ENCODE measurements around the gene FIGN. TPM values are rescaled to one million over a fixed set of nuclear protein-coding genes. Genes with fewer than 3 reads are reported as not detected.
A peak's percentile ranks its signal among the peaks of the same experiment; 100 is the strongest.

Gene FIGN
- total RNA-seq, 1 donor from 2014 or later = 12.1 TPM

DNA sequence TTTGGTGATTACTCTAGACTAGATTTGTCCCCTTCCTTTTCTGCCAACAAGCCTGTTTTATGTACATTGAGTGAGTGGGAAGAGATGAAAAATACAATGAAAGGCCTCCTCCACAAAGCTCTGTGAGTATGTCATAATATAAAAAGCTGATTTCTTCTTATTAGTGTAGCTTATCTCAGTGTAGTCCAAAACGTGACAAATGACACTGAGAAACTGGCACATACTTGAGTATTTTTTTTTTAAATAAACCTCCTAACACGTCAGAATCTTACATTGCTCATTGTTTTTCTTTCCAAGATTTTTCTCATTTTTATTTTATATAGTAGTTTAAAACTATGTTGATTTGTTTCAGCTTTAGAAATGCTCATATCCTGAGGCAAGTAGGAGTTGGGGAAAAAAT lies 17.9 kb upstream of the FIGN start:
- no peak for TF ChIP-seq CTCF (IDR thresholded peaks at IDR 0.05)
- H3K36me3 Mint-ChIP-seq (ENCODE audit: low read depth) = no peaks in the 10 kb centered on the region
- H3K27ac Mint-ChIP-seq (ENCODE audit: unreplicated experiment) = peak overlapping the region; percentile 91
- no peak overlapping the region for H3K4me3 Mint-ChIP-seq (ENCODE audit: unreplicated experiment)
- no peak for DNase-seq (ENCODE audit: low spot score)
- no peaks in the 10 kb centered on the region for H3K27me3 Mint-ChIP-seq (ENCODE audit: low read depth)
- no peaks in the 10 kb centered on the region for H3K9me3 Mint-ChIP-seq (ENCODE audit: low read depth)
- peaks cover 35% of the 10 kb centered on the region for H3K4me1 Mint-ChIP-seq (ENCODE audit: low read depth)

GRCh38 chr2:163752267-163752666 lies 16.5 kb upstream of the FIGN start:
- no peak overlapping the region for H3K4me3 Mint-ChIP-seq (ENCODE audit: unreplicated experiment)

GRCh38 chr2:163751696-163752095 lies 15.9 kb upstream of the FIGN start:
- Mint-ChIP-seq H3K27ac (ENCODE audit: unreplicated experiment) (no peak overlapping the region), H3K4me1 (ENCODE audit: low read depth) (peaks cover 35% of the 10 kb centered on the region), H3K9me3 (ENCODE audit: low read depth) (no peaks in the 10 kb centered on the region), H3K36me3 (ENCODE audit: low read depth) (no peaks in the 10 kb centered on the region), H3K27me3 (ENCODE audit: low read depth) (no peaks in the 10 kb centered on the region), H3K4me3 (ENCODE audit: unreplicated experiment) (no peak overlapping the region)
- no peak for DNase-seq (ENCODE audit: low spot score)
- no peak for TF ChIP-seq CTCF (IDR thresholded peaks at IDR 0.05)

More at GRCh38 chr2:163752267-163752666, 16.5 kb upstream of the FIGN start:
- Mint-ChIP-seq H3K9me3 (ENCODE audit: low read depth) (no peaks in the 10 kb centered on the region), H3K27me3 (ENCODE audit: low read depth) (no peaks in the 10 kb centered on the region), H3K36me3 (ENCODE audit: low read depth) (no peaks in the 10 kb centered on the region), H3K4me1 (ENCODE audit: low read depth) (peaks cover 35% of the 10 kb centered on the region), H3K27ac (ENCODE audit: unreplicated experiment) (peak overlapping the region; percentile 10)
- TF ChIP-seq CTCF (IDR thresholded peaks at IDR 0.05) = no peak
- DNase-seq (ENCODE audit: low spot score) = no peak

DNA sequence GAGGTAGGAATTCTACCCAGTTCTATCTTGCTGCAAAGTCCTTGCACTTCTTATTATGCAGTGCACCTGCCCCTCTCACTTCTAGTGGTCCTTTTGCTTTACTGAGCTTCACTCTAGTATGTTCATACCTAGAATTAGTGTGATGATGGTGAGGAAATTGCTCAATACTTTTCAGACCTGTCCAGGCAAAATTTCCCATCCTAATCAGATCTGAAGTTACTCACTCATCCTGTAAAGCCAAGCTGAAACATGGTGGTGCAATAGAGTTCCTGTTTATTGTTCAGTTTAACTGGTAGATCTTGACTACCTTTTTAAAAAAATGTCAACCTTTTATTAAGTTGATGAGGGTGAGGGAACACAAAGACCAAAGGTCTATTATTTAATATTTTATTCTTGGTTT lies 12.6 kb upstream of the FIGN start:
- no peak for DNase-seq (ENCODE audit: low spot score)
- Mint-ChIP-seq H3K27ac (ENCODE audit: unreplicated experiment) (no peak overlapping the region), H3K27me3 (ENCODE audit: low read depth) (no peaks in the 10 kb centered on the region), H3K4me1 (ENCODE audit: low read depth) (peaks cover 19% of the 10 kb centered on the region), H3K9me3 (ENCODE audit: low read depth) (no peaks in the 10 kb centered on the region), H3K4me3 (ENCODE audit: unreplicated experiment) (no peak overlapping the region), H3K36me3 (ENCODE audit: low read depth) (no peaks in the 10 kb centered on the region)
- TF ChIP-seq CTCF (IDR thresholded peaks at IDR 0.05) = no peak

- Mint-ChIP-seq H3K36me3 (ENCODE audit: low read depth) (no peaks in the 10 kb centered on the region), H3K4me1 (ENCODE audit: low read depth) (peaks cover 5% of the 10 kb centered on the region), H3K27me3 (ENCODE audit: low read depth) (no peaks in the 10 kb centered on the region), H3K4me3 (ENCODE audit: unreplicated experiment) (no peak overlapping the region), H3K9me3 (ENCODE audit: low read depth) (peaks cover 3% of the 10 kb centered on the region), H3K27ac (ENCODE audit: unreplicated experiment) (no peak overlapping the region)
- DNase-seq (ENCODE audit: low spot score) = no peak
- TF ChIP-seq CTCF (IDR thresholded peaks at IDR 0.05) = no peak
Measured at GRCh38 chr2:163741435-163741834, 5.6 kb upstream of the FIGN start.
